HAP-1 (cell line): ENCODE measurements around the gene MYO10.
"Not testable (repeated sequence)": the region's sequence is repeated elsewhere in the genome, so short reads cannot be mapped to it uniquely, and the experiment has no call there.

ENCODE experiments used
- DNase-seq, 2 experiments: peaks; one replicate each; pipeline ENCODE4 v3.0.0-alpha.2; 2016 to 2020; ENCODE audit warnings: low spot score in 2 of 2
- H3K27me3 ChIP-seq: fragments of 250-450 bp; sonication (Bioruptor Pico); 2 replicates; pipeline ENCODE4 v1.5.1; 2020; ENCODE audit warnings: low read depth, mild to moderate bottlenecking, moderate library complexity
- H3K36me3 ChIP-seq: fragments of 250-450 bp; sonication (Bioruptor Pico); replicated peaks from 2 replicates; pipeline ENCODE4 v1.5.1; 2020; ENCODE audit warnings: mild to moderate bottlenecking
- H3K4me1 ChIP-seq: fragments of 250-450 bp; sonication (Bioruptor Pico); 2 replicates; pipeline ENCODE4 v1.5.1; 2020; ENCODE audit warnings: mild to moderate bottlenecking
- H3K4me3 ChIP-seq: fragments of 250-450 bp; sonication (Bioruptor Pico); 2 replicates; pipeline ENCODE4 v1.5.1; 2020; ENCODE audit warnings: mild to moderate bottlenecking, moderate library complexity
- H3K9me3 ChIP-seq: fragments of 250-450 bp; sonication (Bioruptor Pico); 2 replicates; pipeline ENCODE4 v1.5.1; 2020; ENCODE audit warnings: mild to moderate bottlenecking, moderate library complexity
- in situ Hi-C: fragments of 300-500 bp; cut with MboI; formaldehyde crosslinking; loops from 3 replicates; pipeline ENCODE4 v1.14.3; 2020; ENCODE audit warnings: low sequenced_read_pairs, inconsistent platforms, mixed read lengths

Gene MYO10

DNA sequence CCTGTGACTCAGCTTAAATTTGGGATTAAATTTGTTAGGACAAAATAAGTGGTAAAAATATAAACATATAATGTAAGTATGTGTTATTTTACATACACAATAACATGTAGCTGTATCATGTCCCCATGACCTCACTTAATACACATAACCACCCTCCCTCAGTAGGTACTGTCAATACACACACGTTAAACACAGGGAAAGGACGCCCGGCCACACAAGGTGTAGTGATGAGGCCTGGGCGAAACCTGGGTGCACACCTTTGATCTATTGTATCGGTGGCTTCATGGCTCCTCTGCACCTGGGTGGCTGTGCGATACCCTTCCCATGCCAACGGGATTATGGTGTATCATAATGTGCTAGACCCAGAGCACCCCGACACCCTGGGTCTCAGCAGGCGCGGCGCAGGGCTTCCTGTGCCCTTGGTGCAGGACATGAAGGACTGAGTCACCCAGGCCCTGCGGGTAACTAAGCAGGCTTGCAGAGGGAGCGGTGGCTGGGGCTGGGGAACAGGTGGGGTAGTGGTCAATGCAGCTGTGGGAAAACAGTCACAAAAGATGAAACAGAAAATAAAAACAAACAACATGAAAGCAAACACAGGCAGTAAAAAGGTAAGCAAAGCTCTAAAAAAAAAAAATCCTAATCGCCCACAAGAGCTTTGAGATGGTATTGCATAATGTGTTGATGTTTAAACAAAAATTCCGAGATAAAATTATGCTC lies 191.8 kb downstream of the MYO10 start:
- Histone ChIP-seq H3K36me3 (no peaks in the 10 kb centered on the region), H3K4me1 (peaks cover 46% of the 10 kb centered on the region), H3K4me3 (no peak overlapping the region), H3K27me3 (no peaks in the 10 kb centered on the region), H3K9me3 (no peaks in the 10 kb centered on the region)
- no peak for DNase-seq
- in situ Hi-C loops: no loop called here

DNA sequence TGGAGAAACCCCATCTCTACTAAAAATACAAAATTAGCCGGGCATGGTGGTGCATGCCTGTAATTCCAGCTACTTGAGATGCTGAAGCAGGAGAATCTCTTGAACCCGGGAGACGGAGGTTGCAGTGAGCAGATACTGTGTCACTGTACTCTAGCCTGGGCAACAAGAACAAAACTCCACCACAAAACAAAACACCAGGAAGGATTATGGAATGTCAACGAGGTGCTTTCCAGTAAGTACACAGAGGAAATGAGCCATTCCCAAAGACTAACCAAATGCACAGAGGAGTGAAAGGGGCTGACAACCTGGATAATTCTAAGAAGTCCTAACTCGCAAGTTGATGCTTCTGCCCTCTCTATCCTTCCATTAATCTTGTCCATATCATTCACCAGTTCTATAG lies 193.2 kb downstream of the MYO10 start:
- Histone ChIP-seq H3K36me3 (peaks cover under 1% of the 10 kb centered on the region; the same call in 1 of the 2 replicates), H3K27me3 (no peaks in the 10 kb centered on the region), H3K9me3 (no peaks in the 10 kb centered on the region), H3K4me1 (peaks cover 53% of the 10 kb centered on the region), H3K4me3 (no peak overlapping the region)
- DNase-seq: no peak
- in situ Hi-C loops: no loop called here

DNA sequence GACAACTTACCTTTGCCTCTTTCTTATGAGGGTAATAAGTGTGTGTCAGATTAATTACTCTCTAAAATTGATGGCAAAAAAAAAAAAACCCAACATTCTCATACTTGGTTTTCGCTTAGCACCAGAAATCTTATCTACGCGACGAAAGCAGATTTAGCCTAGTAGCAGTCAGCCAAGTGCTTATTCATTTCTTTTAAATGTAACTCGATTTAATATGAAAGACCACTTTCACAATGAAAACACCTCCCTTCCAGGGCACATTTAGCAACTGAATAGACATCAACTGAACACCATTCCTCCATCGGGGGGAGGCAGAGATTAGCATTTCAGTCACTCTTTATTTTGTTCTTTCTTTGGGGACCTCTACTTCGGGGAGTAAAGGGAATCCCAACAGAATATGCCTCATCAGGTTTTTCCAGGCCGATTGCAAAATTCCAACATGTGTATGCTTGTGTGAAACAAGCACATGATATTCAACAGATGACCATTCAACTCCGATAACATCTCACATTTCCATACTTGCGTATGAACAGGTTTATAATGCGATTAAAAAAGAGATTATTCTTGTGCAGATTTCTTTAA lies 195.2 kb downstream of the MYO10 start:
- Histone ChIP-seq H3K4me3 (peak overlapping the region; percentile 54), H3K36me3 (peaks cover 8% of the 10 kb centered on the region), H3K27me3 (no peaks in the 10 kb centered on the region), H3K4me1 (peaks cover 51% of the 10 kb centered on the region), H3K9me3 (no peaks in the 10 kb centered on the region)
- in situ Hi-C loops: no loop called here
- peak; percentile 82 to 99 for DNase-seq

DNA sequence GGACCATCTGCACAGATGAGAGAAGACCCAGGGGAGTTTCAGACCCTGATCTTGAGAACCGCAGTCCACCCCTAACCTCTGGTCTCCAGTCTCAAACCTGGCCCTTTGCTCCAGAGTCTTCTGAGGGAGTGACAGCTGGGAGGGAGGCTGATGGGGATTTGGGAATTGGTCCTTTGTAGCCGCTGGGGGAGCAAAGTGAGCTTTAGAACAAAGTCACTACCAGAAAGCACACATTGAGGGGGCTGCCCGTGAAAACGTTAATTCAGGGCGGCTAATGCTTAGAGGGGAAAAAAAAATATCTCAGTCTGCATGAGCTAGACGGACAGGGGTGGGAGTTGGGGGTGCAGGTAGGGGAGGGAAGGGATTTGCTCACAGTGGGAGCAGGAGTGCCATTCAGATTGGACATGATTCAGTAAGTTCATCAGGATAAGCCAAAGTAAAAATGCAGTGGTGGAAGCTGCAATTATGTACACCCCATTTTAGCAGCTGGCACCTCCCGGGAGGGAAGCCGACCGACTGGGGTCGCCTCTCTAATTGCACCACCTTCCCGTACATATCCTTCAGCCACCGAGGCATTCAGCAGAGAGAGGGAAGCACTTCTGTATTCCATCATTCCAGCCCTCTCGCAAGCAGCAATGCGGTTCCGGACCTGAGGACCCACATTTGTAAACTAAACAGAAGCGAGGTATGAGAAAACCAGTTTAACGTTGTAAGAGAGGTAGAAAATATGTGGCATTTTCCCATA lies 195.8 kb downstream of the MYO10 start:
- in situ Hi-C loops: no loop called here
- peak; percentile 72 to 73 for DNase-seq
- Histone ChIP-seq H3K9me3 (no peaks in the 10 kb centered on the region), H3K27me3 (no peaks in the 10 kb centered on the region), H3K36me3 (peaks cover 8% of the 10 kb centered on the region), H3K4me1 (peaks cover 45% of the 10 kb centered on the region), H3K4me3 (peak overlapping the region; percentile 54)

DNA sequence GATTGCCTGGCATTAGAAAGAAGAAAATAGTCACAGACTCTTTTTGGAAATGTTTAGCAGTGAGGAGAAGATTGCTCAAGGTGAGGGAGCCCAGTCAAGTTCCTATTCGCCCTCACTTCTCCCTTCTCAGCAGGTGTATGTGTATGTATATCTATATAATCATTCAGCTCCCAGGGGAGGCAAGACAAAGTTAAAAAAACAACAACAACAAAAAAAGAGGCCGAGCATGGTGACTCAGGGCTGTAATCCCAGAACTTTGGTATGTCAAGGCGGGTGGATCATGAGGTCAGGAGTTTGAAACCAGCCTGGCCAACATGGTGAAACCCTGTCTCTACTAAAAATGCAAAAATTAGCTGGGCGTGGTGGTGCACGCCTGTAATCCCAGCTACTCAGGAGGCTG lies 197.7 kb downstream of the MYO10 start:
- H3K9me3 ChIP-seq, in situ Hi-C loops, H3K27me3 ChIP-seq, DNase-seq: not testable (repeated sequence)
- H3K4me3 ChIP-seq: peak overlapping the region; percentile 54
- H3K4me1 ChIP-seq: peaks cover 52% of the 10 kb centered on the region
- peaks cover 25% of the 10 kb centered on the region for H3K36me3 ChIP-seq

DNA sequence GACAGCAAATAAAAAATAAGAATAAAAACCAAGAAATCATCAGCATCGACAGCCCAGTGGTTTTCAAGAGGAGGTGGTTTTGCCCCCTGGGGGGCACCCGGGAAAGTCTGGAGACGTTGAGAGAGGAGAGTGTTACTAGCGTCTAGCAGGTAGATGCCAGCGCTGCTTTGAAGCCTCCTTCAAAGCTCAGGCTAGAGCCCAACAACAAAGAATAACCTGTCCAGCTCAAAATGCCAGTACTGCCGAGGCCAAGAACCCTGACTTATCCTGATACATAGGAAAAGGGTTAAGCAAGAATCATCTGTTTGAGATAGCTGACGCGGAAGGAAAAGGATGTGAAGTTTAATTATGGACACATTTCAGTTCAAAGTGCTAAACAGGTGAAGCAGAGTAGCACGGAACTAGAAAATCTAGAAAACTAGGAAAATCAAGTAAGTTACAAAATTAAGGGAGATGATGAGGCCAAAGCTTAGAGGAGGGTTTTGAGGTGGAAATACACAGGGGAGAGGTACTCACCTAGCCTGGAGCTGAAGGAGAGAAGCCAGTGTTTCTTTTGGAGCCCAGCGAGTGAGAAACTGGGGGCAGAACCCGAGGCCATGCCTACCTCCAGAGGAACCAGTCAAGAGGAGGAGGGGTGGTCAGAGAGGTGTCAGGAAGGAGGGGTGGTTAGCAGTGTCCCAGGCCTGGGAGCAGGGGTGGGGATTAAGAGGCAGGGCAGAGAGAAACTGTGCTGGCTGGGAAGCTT lies 198.3 kb downstream of the MYO10 start:
- peak overlapping the region; percentile 54 for H3K4me3 ChIP-seq
- in situ Hi-C loops: no loop called here
- H3K4me1 ChIP-seq: peaks cover 52% of the 10 kb centered on the region
- peaks cover 31% of the 10 kb centered on the region for H3K36me3 ChIP-seq
- no peaks in the 10 kb centered on the region for H3K9me3 ChIP-seq
- H3K27me3 ChIP-seq: no peaks in the 10 kb centered on the region
- DNase-seq: peak; percentile 91 to 94

DNA sequence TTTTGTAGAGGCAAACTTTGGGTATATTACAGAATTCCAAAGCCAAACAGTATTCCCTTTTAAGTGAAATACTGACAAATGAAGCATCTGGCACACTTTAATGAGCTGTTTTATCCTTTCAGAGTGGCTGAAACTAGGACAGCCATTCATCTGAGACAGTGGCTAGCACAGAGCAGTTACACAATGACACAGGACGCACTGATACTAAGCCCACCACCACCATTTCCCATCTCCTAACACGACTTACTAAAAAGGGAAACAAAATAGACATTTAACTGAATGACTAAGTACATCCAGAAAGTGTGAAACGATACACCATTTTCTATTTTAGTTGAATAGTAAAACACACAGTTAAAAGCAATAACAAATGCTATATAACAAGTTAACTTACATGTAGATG lies 198.9 kb downstream of the MYO10 start:
- Histone ChIP-seq H3K36me3 (peaks cover 37% of the 10 kb centered on the region), H3K4me1 (peaks cover 50% of the 10 kb centered on the region), H3K27me3 (no peaks in the 10 kb centered on the region), H3K9me3 (no peaks in the 10 kb centered on the region), H3K4me3 (peak overlapping the region; percentile 54)
- peak in 1 of 2 experiments; percentile 63 for DNase-seq
- in situ Hi-C loops: no loop called here

DNA sequence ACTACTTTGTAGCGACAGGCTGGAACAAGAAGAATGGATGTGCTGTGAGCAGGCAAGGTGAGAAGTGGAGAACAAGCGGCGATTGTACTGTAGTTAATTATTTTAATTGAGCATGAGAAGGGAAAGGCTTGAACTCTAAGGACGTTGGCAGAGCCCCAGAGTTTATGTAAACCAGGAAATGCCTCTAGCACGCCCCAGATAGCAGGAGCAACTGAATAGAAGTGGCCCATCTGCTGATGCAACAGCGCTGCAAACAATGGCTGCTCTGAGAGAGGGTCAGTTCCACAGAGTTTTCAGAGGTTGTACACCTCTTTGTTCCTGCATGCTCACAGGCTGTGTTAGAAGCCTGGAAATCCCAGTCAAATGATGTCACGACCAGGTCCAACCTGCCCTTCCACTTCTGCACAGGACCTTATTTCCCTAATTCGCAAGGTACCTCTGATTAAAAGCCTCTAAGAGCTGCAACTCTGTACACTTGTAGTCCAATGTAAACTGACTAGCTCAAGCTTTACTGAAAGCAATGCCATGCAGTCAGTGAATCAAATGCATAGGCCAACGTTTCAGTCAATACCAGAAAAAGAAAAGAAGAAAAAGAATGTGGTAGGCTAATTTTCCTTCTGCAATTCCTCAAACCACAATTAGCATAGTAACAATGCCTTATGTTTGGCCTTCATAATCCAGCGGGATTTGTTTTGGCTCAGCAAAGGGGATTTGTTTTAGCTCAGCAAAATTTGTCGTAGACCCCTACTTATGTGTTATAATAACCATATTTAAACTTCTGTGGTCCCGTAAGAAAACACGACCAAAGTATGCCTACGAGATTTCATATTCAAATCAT lies 199.7 kb downstream of the MYO10 start:
- H3K4me3 ChIP-seq: peak overlapping the region; percentile 54
- H3K27me3 ChIP-seq: no peaks in the 10 kb centered on the region
- peak; percentile 83 to 97 for DNase-seq
- no peaks in the 10 kb centered on the region for H3K9me3 ChIP-seq
- H3K36me3 ChIP-seq: peaks cover 45% of the 10 kb centered on the region
- peaks cover 44% of the 10 kb centered on the region for H3K4me1 ChIP-seq
- in situ Hi-C loops: no loop called here

DNA sequence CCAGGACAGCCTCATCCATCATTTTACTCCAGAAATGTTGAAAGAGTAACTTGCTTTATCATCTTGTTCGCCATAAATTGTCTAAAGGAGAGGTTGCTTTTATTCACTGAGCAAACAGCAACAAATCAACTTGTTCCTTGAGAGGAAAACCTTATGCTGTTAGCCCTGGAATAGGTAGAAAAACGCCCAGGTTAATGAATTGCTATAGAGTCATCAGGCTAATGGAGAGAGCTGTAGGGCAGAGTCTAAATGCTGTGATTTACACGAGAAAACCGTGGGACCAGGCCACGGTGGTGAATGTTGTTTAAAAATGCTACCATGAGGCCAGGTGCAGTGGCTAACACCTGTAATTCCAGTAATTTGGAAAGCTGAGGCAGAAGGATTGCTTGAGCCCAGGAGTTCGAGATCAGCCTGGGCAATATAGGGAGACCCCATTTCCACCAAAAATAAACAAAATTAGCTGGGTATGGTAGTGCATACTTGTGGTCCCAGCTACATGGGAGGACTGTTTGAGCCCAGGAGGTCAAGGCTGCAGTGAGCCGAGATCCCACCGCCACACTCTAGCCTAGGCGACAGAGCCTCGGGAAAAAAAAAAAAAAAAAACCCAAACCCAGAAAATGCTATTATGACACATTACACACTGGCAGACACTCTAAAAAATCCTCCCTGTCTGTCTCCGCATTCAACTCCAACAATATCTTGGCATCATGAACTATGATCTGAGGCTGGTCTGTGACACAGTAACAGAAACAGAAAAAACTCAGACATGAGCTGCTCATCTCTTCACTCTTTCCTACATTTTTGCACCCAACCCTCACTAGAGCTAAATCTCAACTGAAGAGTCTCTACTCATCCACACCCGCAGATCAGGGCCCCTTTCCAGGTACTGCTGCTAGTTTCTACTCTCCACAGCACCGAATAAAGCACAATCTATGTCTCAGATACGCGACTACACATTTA lies 200.7 kb downstream of the MYO10 start:
- H3K9me3 ChIP-seq: no peaks in the 10 kb centered on the region
- DNase-seq: no peak
- no peaks in the 10 kb centered on the region for H3K27me3 ChIP-seq
- peaks cover 46% of the 10 kb centered on the region for H3K4me1 ChIP-seq
- H3K36me3 ChIP-seq: peaks cover 50% of the 10 kb centered on the region
- in situ Hi-C loops: no loop called here
- H3K4me3 ChIP-seq: peak overlapping the region; percentile 54

DNA sequence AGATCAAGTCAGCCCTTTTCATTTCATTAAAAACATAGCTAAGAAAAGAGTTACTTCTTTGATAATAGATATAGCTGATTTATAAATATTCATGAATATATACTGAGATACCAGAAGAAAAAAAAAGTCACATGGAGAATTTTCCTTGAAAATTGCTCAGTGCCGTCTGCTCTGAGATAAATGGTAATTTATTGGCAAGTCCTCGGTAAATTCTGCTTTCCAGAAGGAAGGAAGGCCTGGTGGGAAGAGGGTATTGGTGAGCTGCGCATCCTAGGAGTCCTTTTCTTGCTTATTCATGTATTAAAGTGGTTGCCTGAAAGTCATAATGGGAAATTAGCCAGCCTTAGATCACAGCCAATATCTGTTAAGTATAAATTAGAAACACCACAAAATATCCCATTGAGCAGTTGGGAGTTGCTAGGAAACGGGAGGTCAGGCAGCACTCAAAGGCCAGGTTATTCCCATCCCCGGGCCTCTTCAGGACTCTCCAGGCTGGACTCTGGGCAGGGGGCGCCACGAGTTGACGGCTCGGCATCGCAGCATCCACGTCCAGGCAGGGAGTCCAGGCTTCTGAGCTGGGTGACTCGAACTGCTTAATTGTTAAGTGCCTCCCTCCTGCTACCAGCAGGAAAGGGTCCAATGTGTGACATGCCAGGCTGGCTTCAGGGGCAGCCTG lies 202.6 kb downstream of the MYO10 start:
- H3K9me3 ChIP-seq: no peaks in the 10 kb centered on the region
- no peaks in the 10 kb centered on the region for H3K27me3 ChIP-seq
- H3K36me3 ChIP-seq: peaks cover 50% of the 10 kb centered on the region
- H3K4me3 ChIP-seq: no peak overlapping the region
- DNase-seq: peak; percentile 24 to 66
- peaks cover 53% of the 10 kb centered on the region for H3K4me1 ChIP-seq
- in situ Hi-C loops: no loop called here

DNA sequence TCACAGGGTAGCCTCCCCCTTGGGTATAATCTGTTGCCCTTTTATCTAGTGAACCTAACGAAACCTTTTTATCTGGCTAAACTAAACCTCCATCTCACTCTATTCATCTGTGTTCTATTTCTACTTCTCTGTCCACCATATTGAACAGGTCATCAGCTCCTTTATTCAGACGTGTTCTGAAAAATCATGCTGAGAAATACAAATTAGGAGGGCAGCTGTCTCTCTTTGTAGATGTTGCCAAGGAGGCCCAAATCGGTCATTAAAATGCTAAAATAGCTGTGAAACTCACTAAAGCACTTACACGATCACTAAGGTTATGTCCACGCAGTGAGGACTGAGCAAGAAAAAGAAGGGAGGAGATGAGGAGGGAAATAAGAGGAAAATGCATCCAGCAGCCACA lies 203.7 kb downstream of the MYO10 start:
- in situ Hi-C loops: no loop called here

More for the DNA sequence above, 203.7 kb downstream of the MYO10 start:
- Histone ChIP-seq H3K27me3 (no peaks in the 10 kb centered on the region), H3K4me3 (no peak overlapping the region), H3K36me3 (peaks cover 44% of the 10 kb centered on the region), H3K4me1 (peaks cover 63% of the 10 kb centered on the region), H3K9me3 (no peaks in the 10 kb centered on the region)
- no peak for DNase-seq
